ENCODE measurements around the gene CHAC2. TPM values are rescaled to one million over a fixed set of nuclear protein-coding genes. Genes with fewer than 3 reads are reported as not detected.

The CHAC2 gene
- total and polyA plus RNA-seq, 9 of the 15 experiments (the other 6 are each of a cell fraction or from before 2014, with no cell fraction given) = 9.8 to 35.6 (median 18.2) TPM

DNA sequence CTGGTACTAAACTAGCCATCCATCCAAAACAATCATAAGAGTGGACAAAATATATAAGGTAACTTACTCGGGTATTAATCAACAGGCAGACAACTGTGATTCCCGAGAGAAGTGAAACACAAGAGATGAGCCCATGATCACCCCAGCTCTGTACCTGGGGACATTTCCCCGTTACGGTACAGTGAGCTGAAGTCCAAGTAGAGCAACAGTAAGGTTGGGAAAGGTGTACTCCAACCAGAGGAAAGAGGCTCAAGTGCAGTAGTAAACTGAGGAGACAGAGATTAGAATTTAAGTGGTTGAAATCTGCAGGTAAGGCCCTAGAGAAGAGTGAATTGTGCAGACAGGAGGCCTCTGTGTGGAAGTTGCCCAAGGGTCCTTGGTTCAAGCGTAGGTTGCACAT, 30.5 kb upstream of the CHAC2 start:
- in situ Hi-C loops (cut with MboI) = no loop called here
- no peak for TF ChIP-seq CHD2 (IDR thresholded peaks at IDR 0.05; ENCODE audit: low read depth, low read length)
- no peak for TF ChIP-seq FOXM1 (IDR thresholded peaks at IDR 0.05; ENCODE audit: low read depth)
- TF ChIP-seq FOXM1 (CRISPR knock-in tag; IDR thresholded peaks at IDR 0.05; ENCODE audit: low read depth) = no peak
- TF ChIP-seq TCF7 (IDR thresholded peaks at IDR 0.05; ENCODE audit: borderline replicate concordance) = no peak
- no peak for TF ChIP-seq SMARCB1 (IDR thresholded peaks at IDR 0.05; ENCODE audit: insufficient read length, low read depth)
- no peak for TF ChIP-seq THRAP3 (IDR thresholded peaks at IDR 0.05; ENCODE audit: borderline replicate concordance)
- ChIA-PET POLR2A (interaction anchor here (1.0 kb wide), 1 partner anchor 8 kb away, joined by 3 read pairs; no protein-coding TSS in a partner anchor), CTCF (ENCODE audit: low intra/inter-chr PET ratio) (interaction anchor here (0.7 kb wide), 1 partner anchor 11 kb away, joined by 5 read pairs; no protein-coding TSS in a partner anchor)
- Histone ChIP-seq H3K4me1 (replicated peaks in 1 of 2; ENCODE audit: control insufficient read depth in 2 of 2, insufficient read depth in 2 of 2, low read length in 2 of 2) (no peaks in the 10 kb centered on the region), H3K36me3 (ENCODE audit: control insufficient read depth, insufficient read depth, low read length) (no peaks in the 10 kb centered on the region; the same call in 2 of the 3 replicates), H3K79me2 (ENCODE audit: control insufficient read depth, insufficient read depth, low read length) (no peaks in the 10 kb centered on the region), H3K9me3 (replicated peaks; ENCODE audit: control insufficient read depth, insufficient read depth, low read depth, low read length) (no peaks in the 10 kb centered on the region), H2AFZ (ENCODE audit: low read depth, low read length) (no peak overlapping the region), H3K9me1 (ENCODE audit: control insufficient read depth, insufficient read depth, low read length) (no peaks in the 10 kb centered on the region), H3K27ac (ENCODE audit: extremely low read depth, low read depth, low read length) (no peak overlapping the region), H4K20me1 (replicated peaks; ENCODE audit: control insufficient read depth, insufficient read depth, low read length) (no peaks in the 10 kb centered on the region), H3K4me2 (ENCODE audit: insufficient read depth, low read length) (no peak overlapping the region), H3K4me3 (no peak overlapping the region), H3K9ac (ENCODE audit: insufficient read depth in 1 of 2, low read depth in 2 of 2, low read length in 2 of 2) (no peak overlapping the region), H3K27me3 (ENCODE audit: control insufficient read depth in 2 of 2, insufficient read depth in 2 of 2, low read length in 2 of 2) (no peaks in the 10 kb centered on the region)
- 87% methylated on average over 5 of the region's 5 CpGs for WGBS (ENCODE audit: insufficient coverage, low coverage, missing lambda C conversion rate)
- FAIRE-seq (no peak), ATAC-seq (no peak), DNase-seq (ENCODE audit: extremely low read depth in 1 of 4, low spot score in 3 of 4) (no peak)
- intact Hi-C loops (cut with micrococcal nuclease) = loop anchor here (10.0 kb wide), 1 partner anchor 312 kb away; no protein-coding TSS in a partner anchor
- BruUV-seq (replicated peaks) = no TSS peak

DNA sequence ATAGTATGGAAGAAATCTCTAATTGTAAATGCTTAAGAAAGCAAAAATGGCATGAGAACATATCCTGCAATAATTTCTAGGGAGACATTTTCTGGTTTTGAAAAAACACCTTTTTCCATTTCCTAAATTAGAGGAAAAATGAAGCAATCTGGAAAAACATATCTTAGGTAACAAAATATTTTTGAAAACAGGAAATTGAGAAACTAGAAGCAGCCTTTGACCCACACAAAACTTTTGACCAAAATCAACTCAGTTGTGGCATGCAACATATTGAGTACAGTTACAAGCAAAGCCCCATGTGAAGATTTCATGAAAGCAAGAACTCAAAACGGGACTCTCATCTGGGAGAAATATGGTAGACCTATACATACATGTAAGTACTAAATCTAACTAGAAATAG, 28.6 kb upstream of the CHAC2 start:
- no peak overlapping the region for H2AFZ ChIP-seq (ENCODE audit: low read depth, low read length)
- no TSS peak for BruUV-seq (replicated peaks)
- DNase-seq (ENCODE audit: extremely low read depth in 1 of 4, low spot score in 3 of 4) = no peak
- TF ChIP-seq PML (IDR thresholded peaks at IDR 0.05; ENCODE audit: low read length) (no peak), ZNF121 (CRISPR knock-in tag; conservative IDR thresholded peaks at IDR 0.05) (no peak), TEAD1 (CRISPR knock-in tag; IDR thresholded peaks at IDR 0.05) (no peak), ETV6 (IDR thresholded peaks at IDR 0.05; ENCODE audit: borderline replicate concordance in 1 of 2, low read depth in 2 of 2, low read length in 1 of 2) (no peak), ETV6 (CRISPR knock-in tag; IDR thresholded peaks at IDR 0.05; ENCODE audit: borderline replicate concordance) (no peak), ZNF282 (CRISPR knock-in tag; IDR thresholded peaks at IDR 0.05) (no peak), MAZ (CRISPR knock-in tag; conservative IDR thresholded peaks at IDR 0.05 in 1 of 2, IDR thresholded peaks at IDR 0.05 in 1 of 2) (no peak)
- TF ChIP-seq, protein P1, sequence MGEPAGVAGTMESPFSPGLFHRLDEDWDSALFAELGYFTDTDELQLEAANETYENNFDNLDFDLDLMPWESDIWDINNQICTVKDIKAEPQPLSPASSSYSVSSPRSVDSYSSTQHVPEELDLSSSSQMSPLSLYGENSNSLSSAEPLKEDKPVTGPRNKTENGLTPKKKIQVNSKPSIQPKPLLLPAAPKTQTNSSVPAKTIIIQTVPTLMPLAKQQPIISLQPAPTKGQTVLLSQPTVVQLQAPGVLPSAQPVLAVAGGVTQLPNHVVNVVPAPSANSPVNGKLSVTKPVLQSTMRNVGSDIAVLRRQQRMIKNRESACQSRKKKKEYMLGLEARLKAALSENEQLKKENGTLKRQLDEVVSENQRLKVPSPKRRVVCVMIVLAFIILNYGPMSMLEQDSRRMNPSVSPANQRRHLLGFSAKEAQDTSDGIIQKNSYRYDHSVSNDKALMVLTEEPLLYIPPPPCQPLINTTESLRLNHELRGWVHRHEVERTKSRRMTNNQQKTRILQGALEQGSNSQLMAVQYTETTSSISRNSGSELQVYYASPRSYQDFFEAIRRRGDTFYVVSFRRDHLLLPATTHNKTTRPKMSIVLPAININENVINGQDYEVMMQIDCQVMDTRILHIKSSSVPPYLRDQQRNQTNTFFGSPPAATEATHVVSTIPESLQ (CRISPR knock-in tag; IDR thresholded peaks at IDR 0.05) = no peak
- TF ChIP-seq, protein P2, sequence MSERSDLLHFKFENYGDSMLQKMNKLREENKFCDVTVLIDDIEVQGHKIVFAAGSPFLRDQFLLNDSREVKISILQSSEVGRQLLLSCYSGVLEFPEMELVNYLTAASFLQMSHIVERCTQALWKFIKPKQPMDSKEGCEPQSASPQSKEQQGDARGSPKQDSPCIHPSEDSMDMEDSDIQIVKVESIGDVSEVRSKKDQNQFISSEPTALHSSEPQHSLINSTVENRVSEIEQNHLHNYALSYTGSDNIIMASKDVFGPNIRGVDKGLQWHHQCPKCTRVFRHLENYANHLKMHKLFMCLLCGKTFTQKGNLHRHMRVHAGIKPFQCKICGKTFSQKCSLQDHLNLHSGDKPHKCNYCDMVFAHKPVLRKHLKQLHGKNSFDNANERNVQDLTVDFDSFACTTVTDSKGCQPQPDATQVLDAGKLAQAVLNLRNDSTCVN (CRISPR knock-in tag; IDR thresholded peaks at IDR 0.05) = no peak

More for the DNA sequence above, 28.6 kb upstream of the CHAC2 start:
- Histone ChIP-seq H3K9me1 (ENCODE audit: control insufficient read depth, insufficient read depth, low read length) (no peaks in the 10 kb centered on the region), H3K27me3 (ENCODE audit: control insufficient read depth in 2 of 2, insufficient read depth in 2 of 2, low read length in 2 of 2) (no peaks in the 10 kb centered on the region), H4K20me1 (replicated peaks; ENCODE audit: control insufficient read depth, insufficient read depth, low read length) (no peaks in the 10 kb centered on the region), H3K79me2 (ENCODE audit: control insufficient read depth, insufficient read depth, low read length) (no peaks in the 10 kb centered on the region), H3K36me3 (ENCODE audit: control insufficient read depth, insufficient read depth, low read length) (no peaks in the 10 kb centered on the region; the same call in 2 of the 3 replicates), H3K27ac (ENCODE audit: extremely low read depth, low read depth, low read length) (no peak overlapping the region), H3K4me1 (replicated peaks in 1 of 2; ENCODE audit: control insufficient read depth in 2 of 2, insufficient read depth in 2 of 2, low read length in 2 of 2) (no peaks in the 10 kb centered on the region), H3K4me3 (no peak overlapping the region), H3K9ac (ENCODE audit: insufficient read depth in 1 of 2, low read depth in 2 of 2, low read length in 2 of 2) (no peak overlapping the region), H3K9me3 (replicated peaks; ENCODE audit: control insufficient read depth, insufficient read depth, low read depth, low read length) (no peaks in the 10 kb centered on the region), H3K4me2 (ENCODE audit: insufficient read depth, low read length) (no peak overlapping the region)
- no peak for FAIRE-seq
- POLR2A ChIA-PET = no interaction called here
- 13% methylated on average over 1 of the region's 1 CpG for WGBS (ENCODE audit: insufficient coverage, low coverage, missing lambda C conversion rate)
- in situ Hi-C loops (cut with MboI) = no loop called here
- CTCF ChIA-PET (ENCODE audit: low intra/inter-chr PET ratio) = no interaction called here
- intact Hi-C loops (cut with micrococcal nuclease) = loop anchor here (10.0 kb wide), 1 partner anchor 314 kb away; no protein-coding TSS in a partner anchor
- no peak for ATAC-seq

Measured in K562 (cell line).